ENCODE results near the gene RELL1.

DNA sequence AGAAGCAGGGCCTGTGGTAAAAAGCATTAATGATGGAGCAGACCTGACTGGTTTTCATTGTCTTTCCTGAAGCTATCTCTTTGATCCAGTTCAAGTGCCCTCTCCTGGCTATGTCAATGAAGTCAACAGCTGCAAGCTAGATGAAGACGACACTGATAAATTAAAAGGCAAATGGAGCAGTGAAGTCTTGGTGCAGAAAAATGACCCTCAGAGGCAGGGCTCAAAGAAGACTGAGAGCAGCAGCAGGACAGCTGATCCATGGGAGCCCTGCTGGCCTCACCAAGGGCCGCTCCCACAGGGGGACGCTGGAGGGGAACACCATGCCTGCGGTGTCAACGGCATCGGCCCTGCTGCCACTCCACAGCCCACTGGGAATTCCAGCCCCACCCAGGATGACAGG is 96.2 kb downstream of the RELL1 start:
- TF ChIP-seq YY1 (IDR thresholded peaks at IDR 0.05; ENCODE audit: low read depth) = no peak
- no peak for TF ChIP-seq FOXJ3 (CRISPR knock-in tag; IDR thresholded peaks at IDR 0.05)
- TF ChIP-seq TCF12 (IDR thresholded peaks at IDR 0.05) = no peak
- TF ChIP-seq CTCF (IDR thresholded peaks at IDR 0.05) = no peak
- TF ChIP-seq, protein P1, sequence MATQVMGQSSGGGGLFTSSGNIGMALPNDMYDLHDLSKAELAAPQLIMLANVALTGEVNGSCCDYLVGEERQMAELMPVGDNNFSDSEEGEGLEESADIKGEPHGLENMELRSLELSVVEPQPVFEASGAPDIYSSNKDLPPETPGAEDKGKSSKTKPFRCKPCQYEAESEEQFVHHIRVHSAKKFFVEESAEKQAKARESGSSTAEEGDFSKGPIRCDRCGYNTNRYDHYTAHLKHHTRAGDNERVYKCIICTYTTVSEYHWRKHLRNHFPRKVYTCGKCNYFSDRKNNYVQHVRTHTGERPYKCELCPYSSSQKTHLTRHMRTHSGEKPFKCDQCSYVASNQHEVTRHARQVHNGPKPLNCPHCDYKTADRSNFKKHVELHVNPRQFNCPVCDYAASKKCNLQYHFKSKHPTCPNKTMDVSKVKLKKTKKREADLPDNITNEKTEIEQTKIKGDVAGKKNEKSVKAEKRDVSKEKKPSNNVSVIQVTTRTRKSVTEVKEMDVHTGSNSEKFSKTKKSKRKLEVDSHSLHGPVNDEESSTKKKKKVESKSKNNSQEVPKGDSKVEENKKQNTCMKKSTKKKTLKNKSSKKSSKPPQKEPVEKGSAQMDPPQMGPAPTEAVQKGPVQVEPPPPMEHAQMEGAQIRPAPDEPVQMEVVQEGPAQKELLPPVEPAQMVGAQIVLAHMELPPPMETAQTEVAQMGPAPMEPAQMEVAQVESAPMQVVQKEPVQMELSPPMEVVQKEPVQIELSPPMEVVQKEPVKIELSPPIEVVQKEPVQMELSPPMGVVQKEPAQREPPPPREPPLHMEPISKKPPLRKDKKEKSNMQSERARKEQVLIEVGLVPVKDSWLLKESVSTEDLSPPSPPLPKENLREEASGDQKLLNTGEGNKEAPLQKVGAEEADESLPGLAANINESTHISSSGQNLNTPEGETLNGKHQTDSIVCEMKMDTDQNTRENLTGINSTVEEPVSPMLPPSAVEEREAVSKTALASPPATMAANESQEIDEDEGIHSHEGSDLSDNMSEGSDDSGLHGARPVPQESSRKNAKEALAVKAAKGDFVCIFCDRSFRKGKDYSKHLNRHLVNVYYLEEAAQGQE (IDR thresholded peaks at IDR 0.05; ENCODE audit: low read depth, low read length) = no peak
- no peak for TF ChIP-seq USF2 (IDR thresholded peaks at IDR 0.05; ENCODE audit: borderline replicate concordance, low read depth, low read length)
- TF ChIP-seq RAD21 (IDR thresholded peaks at IDR 0.05; ENCODE audit: low read length) = no peak
- TF ChIP-seq CHD2 (IDR thresholded peaks at IDR 0.05; ENCODE audit: low read length, partially characterized antibody) = no peak
- no peak for TF ChIP-seq GATA2 (CRISPR knock-in tag; IDR thresholded peaks at IDR 0.05)
- TF ChIP-seq EP300 (IDR thresholded peaks at IDR 0.05; ENCODE audit: borderline replicate concordance in 1 of 2, low read depth in 1 of 2, low read length in 1 of 2) = no peak
- no peak for TF ChIP-seq POLR2AphosphoS5 (IDR thresholded peaks at IDR 0.05; ENCODE audit: low read depth, low read length)
- TF ChIP-seq MEF2A (IDR thresholded peaks at IDR 0.05; ENCODE audit: borderline replicate concordance, low read depth) = no peak
- no peak for TF ChIP-seq USF1 (IDR thresholded peaks at IDR 0.05; ENCODE audit: borderline replicate concordance, low read depth)
- TF ChIP-seq GABPA (IDR thresholded peaks at IDR 0.05; ENCODE audit: low read depth) = no peak
